GM23338 (cell line): ENCODE data around the gene CDH4. TPM values are rescaled to one million over a fixed set of nuclear protein-coding genes. Genes with fewer than 3 reads are reported as not detected.

Experiments
- ATAC-seq: fragments of 200-7000 bp; cut with Tn5 transposase; 3 replicates; pipeline ENCODE4 v1.9.1; 2020
- DNase-seq: peaks from one replicate; pipeline ENCODE4 v3.0.0-alpha.2; 2015; ENCODE audit warnings: low spot score
- H2AFZ ChIP-seq: fragments of 200-600 bp; sonication (generic); 2 replicates; pipeline ENCODE4 v1.8.0; 2016; ENCODE audit warnings: antibody characterized with exemption, mild to moderate bottlenecking, moderate library complexity
- H3F3A ChIP-seq: fragments of 200-600 bp; sonication (generic); replicated peaks from 2 replicates; pipeline ENCODE4 v1.8.0; 2017; ENCODE audit warnings: antibody characterized with exemption, mixed run types, low read depth
- H3K27ac ChIP-seq: fragments of 200-600 bp; sonication (generic); 2 replicates; pipeline ENCODE4 v1.6.1; 2016; ENCODE audit warnings: low read depth
- H3K27me3 ChIP-seq: fragments of 200-600 bp; sonication (generic); 2 replicates; pipeline ENCODE4 v1.8.0; 2016; ENCODE audit warnings: mild to moderate bottlenecking, mixed run types, moderate library complexity; ENCODE audit not compliant: insufficient read depth
- H3K36me3 ChIP-seq: fragments of 200-600 bp; sonication (generic); 2 replicates; pipeline ENCODE4 v1.8.0; 2016; ENCODE audit warnings: mild to moderate bottlenecking; ENCODE audit not compliant: insufficient read depth
- H3K4me1 ChIP-seq: fragments of 200-600 bp; sonication (generic); 2 replicates; pipeline ENCODE4 v1.8.0; 2016; ENCODE audit warnings: mild to moderate bottlenecking, moderate library complexity; ENCODE audit not compliant: insufficient read depth
- H3K4me2 ChIP-seq: fragments of 200-600 bp; sonication (generic); 2 replicates; pipeline ENCODE4 v1.7.1; 2017; ENCODE audit warnings: mixed run types
- H3K4me3 ChIP-seq: fragments of 200-600 bp; sonication (generic); 2 replicates; pipeline ENCODE4 v1.6.1; 2016; ENCODE audit warnings: mixed run types
- H3K79me2 ChIP-seq: fragments of 200-600 bp; sonication (generic); replicated peaks from 2 replicates; pipeline ENCODE4 v1.8.0; 2017; ENCODE audit warnings: mild to moderate bottlenecking; ENCODE audit not compliant: insufficient read depth
- H3K9me2 ChIP-seq: fragments of 200-600 bp; sonication (generic); 2 replicates; pipeline ENCODE4 v1.8.0; 2017; ENCODE audit not compliant: insufficient read depth
- H4K20me1 ChIP-seq: fragments of 200-600 bp; sonication (generic); replicated peaks from 2 replicates; pipeline ENCODE4 v1.8.0; 2017; ENCODE audit warnings: mild to moderate bottlenecking; ENCODE audit not compliant: insufficient read depth
- H3K27ac Mint-ChIP-seq: 2 replicates; pipeline ENCODE4 v1.8.0; 2020; ENCODE audit warnings: inconsistent platforms, mild to moderate bottlenecking, moderate library complexity, mixed read lengths
- H3K27me3 Mint-ChIP-seq: 3 replicates; pipeline ENCODE4 v1.8.0; 2022; ENCODE audit warnings: low read depth, mild to moderate bottlenecking, moderate library complexity, mixed read lengths, inconsistent platforms; ENCODE audit not compliant: insufficient read depth, poor library complexity
- H3K36me3 Mint-ChIP-seq: 3 replicates; pipeline ENCODE4 v1.8.0; 2021; ENCODE audit warnings: low read depth, mild to moderate bottlenecking, inconsistent platforms, moderate library complexity, mixed read lengths
- H3K4me1 Mint-ChIP-seq: 3 replicates; pipeline ENCODE4 v1.8.0; 2020; ENCODE audit warnings: mild to moderate bottlenecking, inconsistent platforms, mixed read lengths
- H3K4me3 Mint-ChIP-seq: 3 replicates; pipeline ENCODE4 v1.8.0; 2021; ENCODE audit warnings: moderate library complexity, mild to moderate bottlenecking, inconsistent platforms, mixed read lengths
- H3K9me3 Mint-ChIP-seq: 3 replicates; pipeline ENCODE4 v1.8.0; 2020; ENCODE audit warnings: moderate library complexity, mild to moderate bottlenecking, inconsistent platforms, mixed read lengths
- CREB1 ChIP-seq: fragments of 250-450 bp; sonication (Bioruptor Pico); IDR thresholded peaks from 2 replicates; pipeline ENCODE4 v1.5.0; 2020; ENCODE audit warnings: low read depth, mild to moderate bottlenecking, moderate library complexity
- ETS1 ChIP-seq: IDR thresholded peaks from 2 replicates; pipeline ENCODE4 v1.6.1; 2016; ENCODE audit warnings: antibody characterized with exemption
- EZH2phosphoT487 ChIP-seq: fragments of 200-600 bp; sonication (generic); IDR thresholded peaks from one replicate; pipeline ENCODE4 v1.8.1; 2018; ENCODE audit warnings: antibody characterized with exemption; ENCODE audit not compliant: unreplicated experiment
- JUNB ChIP-seq: IDR thresholded peaks from one replicate; pipeline ENCODE4 v1.6.1; 2016; ENCODE audit warnings: antibody characterized with exemption; ENCODE audit not compliant: unreplicated experiment
- NANOG ChIP-seq: IDR thresholded peaks from 2 replicates; pipeline ENCODE4 v1.6.1; 2016; ENCODE audit warnings: antibody characterized with exemption, borderline replicate concordance
- ZNF114 ChIP-seq: fragments of 250-450 bp; sonication (Bioruptor Pico); IDR thresholded peaks from 2 replicates; pipeline ENCODE4 v1.5.0; 2020; ENCODE audit warnings: mild to moderate bottlenecking, moderate library complexity
- ZNF331 ChIP-seq: fragments of 250-450 bp; sonication (Bioruptor Pico); IDR thresholded peaks from 2 replicates; pipeline ENCODE4 v1.5.0; 2020; ENCODE audit warnings: low read depth, mild to moderate bottlenecking, moderate library complexity
- ZNF462 ChIP-seq: fragments of 250-450 bp; sonication (Bioruptor Pico); IDR thresholded peaks from 2 replicates; pipeline ENCODE4 v1.5.0; 2020; ENCODE audit warnings: mild to moderate bottlenecking, moderate library complexity
- polyA plus RNA-seq: library from polyadenylated mRNA; unstranded; fragments of >200 nt; fragmentation: Nextera tagmentation; extraction: Ambion mirVana; gene quantifications from 2 replicates; pipeline ENCODE4 v1.2.1, GENCODE V29; 2016
- total RNA-seq: library from RNA; depleted of rRNA; stranded (reverse); fragments of >200 nt; shearing (Covaris generic); gene quantifications from 2 replicates; pipeline ENCODE4 v1.2.3, GENCODE V29; 2014

Gene CDH4
- total and polyA plus RNA-seq, 2 experiments from 2014 or later: 1.2 to 4.2 TPM

- TF ChIP-seq ZNF331 (CRISPR knock-in tag) (no peak), ZNF114 (no peak), NANOG (no peak)
These were observed 422.6 kb downstream of the CDH4 start (continued) for GRCh38 chr20:61674688-61675087.

GRCh38 chr20:61677928-61678327 lies 425.9 kb downstream of the CDH4 start:
- Histone ChIP-seq H3F3A (no peaks in the 10 kb centered on the region), H3K36me3 (no peaks in the 10 kb centered on the region), H3K9me2 (no peaks in the 10 kb centered on the region), H3K4me2 (no peak overlapping the region), H3K4me3 (no peak overlapping the region), H3K27ac (no peak overlapping the region), H3K79me2 (no peaks in the 10 kb centered on the region), H3K4me1 (no peaks in the 10 kb centered on the region), H2AFZ (no peak overlapping the region), H3K27me3 (no peaks in the 10 kb centered on the region), H4K20me1 (no peaks in the 10 kb centered on the region)
- H3K36me3 Mint-ChIP-seq: no peaks in the 10 kb centered on the region
- ATAC-seq (no peak), DNase-seq (no peak)
- TF ChIP-seq CREB1 (no peak), JUNB (no peak), EZH2phosphoT487 (no peak), ZNF462 (CRISPR knock-in tag) (no peak), NANOG (no peak), ETS1 (no peak)
- H3K4me1 Mint-ChIP-seq: peaks cover 10% of the 10 kb centered on the region
- no peaks in the 10 kb centered on the region; the same call in 2 of the 3 replicates for H3K9me3 Mint-ChIP-seq
- H3K27me3 Mint-ChIP-seq: peaks cover 21% of the 10 kb centered on the region
- no peak overlapping the region for H3K27ac Mint-ChIP-seq
- H3K4me3 Mint-ChIP-seq: no peak overlapping the region
